Measurements from ENCODE around the gene ESRRB.

DNA sequence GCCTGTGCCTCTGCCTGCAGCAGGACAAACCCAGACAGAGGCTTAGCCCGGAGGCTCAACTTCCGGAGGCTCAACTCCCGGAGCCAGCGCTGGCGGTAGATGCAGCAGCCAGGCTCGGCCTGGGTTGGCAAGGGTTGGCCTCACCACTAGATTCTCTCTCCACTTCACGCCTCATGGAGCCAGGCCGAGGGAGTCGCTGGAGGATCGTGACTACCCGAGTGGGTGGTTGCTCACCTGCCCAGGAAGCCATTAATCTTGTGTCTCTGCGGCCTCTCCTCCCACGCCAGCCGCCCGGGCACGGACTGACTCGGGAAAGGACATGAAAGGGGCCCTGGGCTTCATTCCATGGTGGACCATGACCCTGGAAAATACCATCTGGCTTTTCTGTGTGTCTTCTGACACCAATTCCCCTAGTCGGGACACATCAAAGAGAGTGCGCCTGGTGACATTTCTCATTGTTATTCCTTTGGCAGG lies 20.8 kb downstream of the ESRRB start:
- TF ChIP-seq, protein P1, sequence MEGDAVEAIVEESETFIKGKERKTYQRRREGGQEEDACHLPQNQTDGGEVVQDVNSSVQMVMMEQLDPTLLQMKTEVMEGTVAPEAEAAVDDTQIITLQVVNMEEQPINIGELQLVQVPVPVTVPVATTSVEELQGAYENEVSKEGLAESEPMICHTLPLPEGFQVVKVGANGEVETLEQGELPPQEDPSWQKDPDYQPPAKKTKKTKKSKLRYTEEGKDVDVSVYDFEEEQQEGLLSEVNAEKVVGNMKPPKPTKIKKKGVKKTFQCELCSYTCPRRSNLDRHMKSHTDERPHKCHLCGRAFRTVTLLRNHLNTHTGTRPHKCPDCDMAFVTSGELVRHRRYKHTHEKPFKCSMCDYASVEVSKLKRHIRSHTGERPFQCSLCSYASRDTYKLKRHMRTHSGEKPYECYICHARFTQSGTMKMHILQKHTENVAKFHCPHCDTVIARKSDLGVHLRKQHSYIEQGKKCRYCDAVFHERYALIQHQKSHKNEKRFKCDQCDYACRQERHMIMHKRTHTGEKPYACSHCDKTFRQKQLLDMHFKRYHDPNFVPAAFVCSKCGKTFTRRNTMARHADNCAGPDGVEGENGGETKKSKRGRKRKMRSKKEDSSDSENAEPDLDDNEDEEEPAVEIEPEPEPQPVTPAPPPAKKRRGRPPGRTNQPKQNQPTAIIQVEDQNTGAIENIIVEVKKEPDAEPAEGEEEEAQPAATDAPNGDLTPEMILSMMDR (IDR thresholded peaks at IDR 0.05) = no peak
- no peak for TF ChIP-seq POLR2A (IDR thresholded peaks at IDR 0.05)

Measured in heart left ventricle (tissue), 13 donors.